HEK293T (cell line): ENCODE data around the gene RXRG.

Experiments used
- ARNT ChIP-seq: fragments of 450-650 bp; IDR thresholded peaks from 2 replicates; pipeline ENCODE4 v1.6.1; 2017; ENCODE audit warnings: mild to moderate bottlenecking
- ELF4 ChIP-seq: fragments of 450-650 bp; IDR thresholded peaks from 2 replicates; pipeline ENCODE4 v1.6.1; 2017; ENCODE audit warnings: antibody characterized with exemption
- FOXK2 ChIP-seq: fragments of 450-650 bp; IDR thresholded peaks from 2 replicates; pipeline ENCODE4 v1.6.1; 2016; ENCODE audit warnings: mild to moderate bottlenecking
- LEF1 ChIP-seq: fragments of 450-650 bp; IDR thresholded peaks from 2 replicates; pipeline ENCODE4 v1.6.1; 2017; ENCODE audit warnings: mild to moderate bottlenecking, borderline replicate concordance
- NFRKB ChIP-seq: fragments of 450-650 bp; IDR thresholded peaks from 2 replicates; pipeline ENCODE4 v1.6.1; 2016; ENCODE audit warnings: mild to moderate bottlenecking, moderate library complexity
- TARDBP ChIP-seq: fragments of 450-650 bp; IDR thresholded peaks from 2 replicates; pipeline ENCODE4 v1.6.1; 2016

DNA sequence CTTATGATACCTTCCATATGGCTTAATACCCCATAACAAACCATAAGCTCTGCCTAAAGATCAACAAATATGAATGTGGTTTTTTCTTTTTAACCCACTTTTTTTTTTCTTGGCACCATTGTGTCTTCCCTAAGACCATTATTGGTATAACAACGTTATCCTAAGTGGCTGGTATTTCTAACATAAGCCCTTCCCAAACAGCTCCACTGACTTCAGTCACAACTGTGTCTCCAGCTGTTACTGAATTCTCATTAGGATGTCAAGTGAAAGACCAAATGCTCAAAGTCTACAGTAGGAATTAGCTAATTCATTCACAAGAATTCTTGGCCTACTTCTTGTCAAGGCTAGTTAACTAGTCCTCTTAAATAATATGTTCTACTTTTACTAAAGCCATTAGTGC is 4.2 kb upstream of the RXRG start:
- no peak for TF ChIP-seq ELF4
- no peak for TF ChIP-seq LEF1
- TF ChIP-seq NFRKB: no peak
- no peak for TF ChIP-seq ARNT
- TF ChIP-seq FOXK2: no peak
- no peak for TF ChIP-seq TARDBP
